CD4-positive, alpha-beta T cell treated with Interleukin-6 for 4 hours (primary cell): ENCODE measurements around the gene RELL2.
"Not testable (repeated sequence)": the region's sequence is repeated elsewhere in the genome, so short reads cannot be mapped to it uniquely, and the experiment has no call there.

Source experiments
- DNase-seq: peaks from one replicate; pipeline ENCODE4 v3.0.0-alpha.2; 2020; ENCODE audit warnings: mixed read lengths

RELL2 gene, protein sequence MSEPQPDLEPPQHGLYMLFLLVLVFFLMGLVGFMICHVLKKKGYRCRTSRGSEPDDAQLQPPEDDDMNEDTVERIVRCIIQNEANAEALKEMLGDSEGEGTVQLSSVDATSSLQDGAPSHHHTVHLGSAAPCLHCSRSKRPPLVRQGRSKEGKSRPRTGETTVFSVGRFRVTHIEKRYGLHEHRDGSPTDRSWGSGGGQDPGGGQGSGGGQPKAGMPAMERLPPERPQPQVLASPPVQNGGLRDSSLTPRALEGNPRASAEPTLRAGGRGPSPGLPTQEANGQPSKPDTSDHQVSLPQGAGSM

DNA sequence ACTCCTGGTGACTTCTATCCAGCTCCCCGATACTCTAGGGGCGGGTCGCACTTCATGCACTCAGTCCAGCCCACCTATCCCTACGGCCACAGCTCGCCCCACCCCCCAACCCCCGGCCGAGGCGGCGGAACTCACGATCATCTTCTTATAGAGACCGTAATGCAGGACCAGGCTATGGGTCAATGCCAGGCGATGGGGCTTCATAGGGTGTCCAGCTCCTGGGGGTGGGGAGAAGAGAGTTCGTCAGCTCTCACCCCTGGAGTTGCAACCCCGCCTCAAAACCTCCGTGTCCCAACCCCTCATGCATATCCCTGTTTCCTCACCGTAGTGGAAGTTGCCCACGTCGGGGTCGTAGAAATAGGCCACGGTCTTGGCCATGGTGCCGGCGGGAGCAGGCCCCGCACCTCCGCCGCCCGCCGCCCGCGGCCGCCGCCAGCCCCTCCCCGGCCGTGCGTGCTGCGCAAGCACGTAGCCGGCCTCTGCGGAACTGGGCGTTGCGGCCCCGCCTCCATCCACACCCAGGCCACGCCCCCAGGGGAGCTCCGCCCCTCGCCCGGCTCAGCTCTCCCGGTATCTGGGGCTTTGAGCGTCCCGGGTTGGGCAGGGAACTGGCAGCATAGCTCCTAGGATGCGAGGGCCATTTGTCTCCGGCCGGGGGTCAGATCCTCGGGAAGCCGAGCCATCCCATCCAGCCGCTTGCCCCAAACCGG is at the start of gene RELL2, which contains the start of gene HDAC3:
Gene RELL2 (plus strand): TSS at position 585 of the 710 bp plus-strand sequence. CDS start 1,229 bp downstream, outside the sequence.
Gene HDAC3 (minus strand): TSS at position 437 of the 710 bp plus-strand sequence. CDS start 59 bp downstream, at position 378.
- DNase-seq, result peak; percentile 92

DNA sequence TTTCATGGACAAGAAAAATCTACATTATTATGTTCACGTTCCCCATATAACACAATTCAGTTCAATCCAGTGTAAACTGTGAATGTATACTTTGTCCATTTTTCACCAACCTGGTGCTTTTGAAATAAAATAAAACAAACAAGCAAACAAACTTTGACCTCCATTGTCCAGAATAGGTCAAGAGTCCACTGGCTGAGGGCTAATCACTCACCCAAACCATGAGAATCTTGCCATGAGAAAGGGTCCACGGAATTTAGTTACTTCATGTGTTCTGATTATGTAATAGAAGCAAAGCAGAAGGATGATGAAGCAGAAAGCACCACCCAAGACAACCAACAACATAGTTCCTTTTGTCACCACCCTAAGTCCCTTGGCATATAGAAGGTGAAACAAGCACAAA is 46.7 kb upstream of the RELL2 start:
- no peak for DNase-seq

DNA sequence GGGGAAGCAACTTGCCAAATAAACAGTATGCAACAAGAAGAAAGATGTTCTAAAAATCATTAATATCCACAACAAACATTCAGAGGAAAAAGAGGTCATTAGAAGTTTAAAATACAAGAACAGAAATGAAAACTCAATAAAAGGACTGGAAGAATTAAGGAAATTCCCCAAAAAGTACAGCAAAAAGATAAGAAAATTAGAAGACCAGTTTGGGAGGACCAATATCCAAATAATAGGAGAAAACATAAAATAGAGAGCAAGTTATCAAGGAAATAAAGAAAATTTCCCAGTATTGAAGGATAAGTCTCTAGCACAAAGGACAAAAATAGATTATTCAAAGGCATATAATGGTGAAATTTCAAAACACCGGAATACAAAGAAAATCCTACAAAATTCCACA is 39.9 kb upstream of the RELL2 start:
- no peak for DNase-seq

DNA sequence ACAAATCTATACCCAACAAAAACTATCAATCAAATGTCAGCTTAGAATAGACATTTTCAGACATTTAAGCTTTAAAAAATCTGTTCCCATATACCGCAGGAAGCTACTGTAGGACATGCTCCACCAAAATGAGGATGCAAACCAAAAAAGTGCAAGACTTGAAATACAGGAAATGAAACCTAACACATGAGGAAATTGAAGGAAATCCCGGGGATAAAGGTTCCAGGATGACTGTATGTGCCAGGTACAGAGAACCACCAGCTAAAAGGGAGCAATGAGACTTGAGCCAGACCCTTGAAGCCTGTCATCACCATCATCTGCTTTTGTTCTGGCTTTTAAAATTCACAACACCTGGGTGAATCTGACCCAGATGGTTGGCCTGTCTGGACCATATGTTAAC is 39.4 kb upstream of the RELL2 start:
- DNase-seq, result no peak

DNA sequence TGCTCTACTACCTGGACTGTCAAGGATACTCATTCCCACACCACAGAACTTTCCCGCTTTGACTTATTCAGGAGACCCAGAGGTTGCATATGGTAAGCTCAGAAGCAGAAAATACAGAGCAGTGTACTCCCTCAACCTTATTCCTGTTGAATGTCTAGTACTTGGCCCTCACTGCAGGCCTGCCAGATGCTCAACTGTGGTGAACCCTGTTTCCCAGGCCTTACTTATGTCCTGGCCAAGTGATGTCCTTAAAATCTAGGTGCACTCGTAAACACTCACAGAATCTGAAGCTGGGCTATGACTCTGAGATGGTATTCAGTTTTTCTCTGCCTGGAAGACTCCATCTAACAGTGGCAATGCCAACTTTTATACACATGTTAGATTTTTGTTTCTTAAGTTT is 39.0 kb upstream of the RELL2 start:
- no peak for DNase-seq

DNA sequence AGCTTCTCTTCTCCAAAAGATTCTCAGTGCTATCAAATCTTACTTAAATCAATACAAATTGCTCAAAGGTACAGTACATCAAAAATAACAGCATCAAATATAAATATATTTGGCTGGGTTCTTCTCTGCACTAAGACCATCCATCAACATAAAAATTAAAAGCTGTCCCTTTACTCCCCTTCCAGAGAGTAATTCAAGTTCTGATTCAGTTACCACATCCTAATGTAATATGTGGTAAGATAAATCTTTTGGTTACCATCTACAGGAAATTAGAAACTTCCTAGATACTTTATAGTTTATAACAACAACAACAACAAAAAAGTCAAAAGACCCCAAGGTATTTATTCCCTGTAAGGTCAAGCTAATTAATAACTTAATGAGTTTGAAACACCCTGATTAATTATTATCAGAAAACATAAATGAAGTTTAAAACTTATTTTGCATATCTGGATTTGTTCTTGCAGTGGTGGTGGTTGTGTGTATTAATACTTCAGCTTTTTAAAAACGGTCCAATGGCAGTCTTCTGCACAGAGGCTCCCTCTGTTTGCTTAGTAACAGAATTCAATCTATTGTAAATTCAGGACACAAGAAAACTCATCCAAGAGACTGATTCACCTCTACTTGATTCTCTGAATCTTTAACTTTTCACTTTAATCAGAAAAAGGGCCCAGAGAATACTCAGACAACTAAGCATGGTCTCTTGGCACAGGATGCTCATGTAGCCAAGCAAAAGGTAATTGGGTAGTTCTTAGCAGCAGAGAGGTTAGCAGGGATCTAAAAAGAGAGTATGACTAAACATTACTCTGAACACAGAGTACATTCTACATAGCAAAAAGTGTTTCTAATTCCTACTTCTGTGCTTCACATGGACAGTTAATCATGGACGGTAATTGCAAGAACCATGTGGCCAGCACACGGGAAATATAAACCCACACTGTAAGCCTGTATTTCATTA is 38.1 kb upstream of the RELL2 start:
- no peak for DNase-seq

DNA sequence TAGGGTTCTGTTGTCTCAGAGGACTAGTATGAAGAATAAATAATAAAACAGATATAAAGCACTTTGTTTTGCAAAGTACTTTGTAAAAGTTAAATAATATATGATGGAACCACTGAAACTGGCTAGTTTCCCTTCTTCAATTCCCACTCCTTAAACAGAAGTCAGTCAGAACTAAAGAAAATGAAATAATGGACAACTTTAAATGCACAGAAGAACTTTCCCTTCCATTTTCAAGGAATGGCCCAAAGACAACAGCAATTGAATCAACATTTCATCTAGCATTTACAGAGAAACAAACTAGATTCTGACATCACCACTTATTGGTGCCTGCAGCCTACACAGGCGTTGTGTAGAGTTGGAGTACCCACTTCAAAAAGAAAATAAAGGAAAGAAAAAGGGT is 34.2 kb upstream of the RELL2 start:
- no peak for DNase-seq

DNA sequence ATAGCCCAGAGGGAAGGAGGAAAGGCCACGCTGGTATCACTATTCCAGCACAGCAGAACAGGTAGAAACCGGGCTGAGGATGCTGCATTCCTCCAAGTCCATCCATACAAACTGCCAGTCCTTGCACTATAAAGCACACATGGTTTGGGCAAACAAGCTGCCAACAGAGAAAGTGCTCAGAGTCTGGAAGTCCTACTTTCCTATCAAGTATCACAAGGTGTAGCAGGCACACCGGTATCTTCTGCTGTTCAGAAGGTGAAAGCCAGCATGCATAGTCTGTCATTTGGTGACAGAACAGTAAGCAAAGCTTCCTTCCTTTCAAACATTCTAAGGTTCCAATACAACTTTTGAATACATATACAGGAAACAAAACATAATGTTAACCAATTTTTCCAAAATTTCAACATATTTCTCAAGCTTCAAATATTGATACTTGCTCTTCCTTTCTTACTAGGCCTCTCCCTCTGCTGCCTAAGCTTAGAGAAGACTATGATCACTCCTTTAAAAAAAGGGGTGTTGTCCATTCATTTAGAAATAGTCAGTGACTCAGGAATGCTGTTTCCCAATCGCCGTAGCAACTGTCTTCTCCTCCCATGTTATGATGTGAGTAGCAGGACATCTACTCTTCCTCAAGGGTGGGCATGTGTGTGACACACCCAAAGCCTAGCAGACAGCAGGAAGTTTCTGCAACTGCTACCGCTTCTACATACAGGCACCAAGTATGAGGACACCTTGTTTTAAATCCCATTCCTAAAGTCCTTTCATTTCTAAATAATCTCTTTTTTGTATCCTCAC is 32.7 kb upstream of the RELL2 start:
- peak; percentile 25 for DNase-seq

DNA sequence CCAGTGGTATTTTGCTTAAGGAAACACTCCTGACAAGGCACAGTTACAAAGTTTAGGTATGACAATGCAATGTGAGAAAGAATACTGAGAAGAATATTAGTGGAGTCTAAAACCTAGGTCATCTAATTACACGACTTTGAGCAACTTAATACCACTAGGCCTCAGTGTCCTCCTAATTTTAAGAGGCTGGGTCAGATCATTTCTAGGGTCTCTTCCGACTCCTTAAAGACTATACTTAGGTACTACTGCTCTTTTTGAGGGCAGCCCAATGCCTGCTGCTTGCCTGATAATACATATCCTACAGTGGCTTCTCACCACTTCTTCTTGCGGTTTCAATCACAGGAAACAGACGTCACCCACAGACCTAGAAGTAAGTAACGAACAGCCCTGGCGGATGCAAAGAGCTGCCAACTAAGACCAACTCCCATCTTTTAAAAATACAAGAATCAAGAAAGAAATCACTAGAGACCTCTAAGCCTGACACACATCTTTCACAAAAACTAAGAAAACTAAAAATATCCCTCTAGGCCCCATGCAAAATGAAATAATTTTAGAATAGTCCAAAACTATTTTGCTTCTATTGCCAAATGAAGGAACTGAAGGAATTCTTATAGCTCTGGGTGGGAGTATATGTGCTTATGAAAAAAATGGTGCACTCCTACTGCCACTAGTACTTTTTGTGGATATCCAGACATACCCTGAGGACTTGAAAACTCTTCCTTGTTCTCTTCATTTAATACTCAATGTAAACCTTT is 31.1 kb upstream of the RELL2 start:
- DNase-seq, result peak; percentile 75

DNA sequence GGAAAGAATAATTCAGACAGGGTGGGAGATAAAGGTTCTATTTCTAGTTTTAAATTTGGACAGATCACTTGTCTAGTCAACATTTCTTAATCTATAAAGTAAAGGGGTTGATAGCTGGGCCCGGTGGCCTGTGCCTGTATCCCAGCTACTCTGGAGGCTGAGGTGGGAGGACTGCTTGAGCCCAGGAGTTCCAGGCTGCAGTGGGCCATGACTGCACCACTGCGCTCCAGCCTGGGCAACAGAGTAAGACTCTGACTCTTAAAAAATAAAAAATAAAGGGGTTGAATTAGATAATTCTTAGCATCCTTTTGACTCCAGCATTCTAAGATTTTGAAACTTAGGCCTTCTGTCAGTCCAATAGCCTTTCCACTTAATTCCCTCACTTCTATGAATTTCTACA is 28.8 kb upstream of the RELL2 start:
- DNase-seq, result no peak

DNA sequence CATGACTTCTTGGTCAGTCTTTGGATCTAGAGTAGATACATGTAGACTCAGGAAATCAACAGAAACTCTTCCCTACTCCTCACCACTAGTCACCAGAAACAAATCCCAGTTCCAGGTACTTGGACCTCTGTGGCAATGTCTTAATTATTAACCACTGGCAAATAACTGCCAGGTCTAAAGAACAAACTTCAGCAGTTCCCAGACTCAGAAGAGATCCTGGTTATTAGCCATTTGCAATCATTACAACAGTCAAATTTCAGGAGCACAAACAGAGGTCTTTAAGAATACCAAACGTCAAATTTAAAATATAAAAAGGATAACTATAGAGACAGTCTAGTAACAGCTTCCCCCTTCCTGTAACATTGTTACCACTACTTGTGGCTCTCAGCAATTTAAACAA is 28.2 kb upstream of the RELL2 start:
- no peak for DNase-seq

DNA sequence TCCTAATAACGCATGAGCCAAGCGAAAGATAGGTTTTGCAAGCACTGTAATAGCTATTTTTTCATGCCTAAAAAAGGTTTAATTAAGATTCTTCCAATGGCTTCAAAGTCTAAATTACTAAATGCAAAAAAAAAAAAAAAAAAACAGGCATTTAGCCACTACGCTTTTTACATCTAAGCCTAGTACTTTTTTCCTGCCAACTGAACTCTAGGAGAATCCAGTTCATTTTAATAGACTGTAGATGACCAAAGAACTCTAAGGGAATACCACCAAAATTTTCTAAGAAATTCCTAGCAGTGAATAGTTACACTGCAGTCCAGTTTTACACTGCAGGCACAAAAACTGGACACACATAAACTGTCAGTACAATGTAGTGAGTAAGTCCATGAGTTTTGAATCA is 27.8 kb upstream of the RELL2 start:
- DNase-seq, result no peak

DNA sequence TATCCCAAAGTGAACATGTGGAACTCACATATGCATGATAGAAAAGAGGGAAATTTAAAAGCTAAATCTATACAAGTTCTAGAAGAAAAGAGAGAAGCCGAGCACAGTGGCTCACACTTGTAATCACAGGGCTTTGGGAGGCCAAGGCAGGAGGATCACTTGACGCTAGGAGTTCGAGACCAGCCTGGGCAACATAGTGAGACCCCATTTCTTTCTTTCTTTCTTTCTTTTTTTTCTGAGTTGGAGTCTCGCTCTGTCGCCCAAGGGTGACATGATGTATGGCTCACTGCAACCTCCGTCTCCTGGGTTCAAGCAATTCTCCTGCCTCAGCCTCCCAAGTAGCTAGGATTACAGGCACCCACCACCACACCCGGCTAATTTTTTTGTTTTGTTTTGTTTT is 26.9 kb upstream of the RELL2 start:
- not testable (repeated sequence) for DNase-seq

DNA sequence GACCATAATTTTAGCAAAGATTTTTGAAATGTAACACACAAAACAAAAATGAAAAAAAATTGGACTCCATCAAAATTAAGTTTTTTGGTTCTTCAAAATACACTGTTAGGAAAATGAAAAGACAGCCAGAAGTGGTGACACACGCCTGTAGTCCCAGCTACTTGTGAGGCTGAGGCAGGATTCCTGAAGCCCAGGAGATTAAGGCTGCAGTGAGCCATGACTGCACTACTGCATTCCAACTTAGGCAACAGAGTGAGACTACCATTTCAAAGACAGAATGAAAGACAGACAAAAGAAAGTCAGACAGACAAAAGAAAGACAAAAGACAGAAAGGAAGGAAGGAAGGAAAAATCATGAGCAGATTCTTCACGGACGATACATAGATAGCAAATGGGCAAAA is 25.5 kb upstream of the RELL2 start:
- no peak for DNase-seq

DNA sequence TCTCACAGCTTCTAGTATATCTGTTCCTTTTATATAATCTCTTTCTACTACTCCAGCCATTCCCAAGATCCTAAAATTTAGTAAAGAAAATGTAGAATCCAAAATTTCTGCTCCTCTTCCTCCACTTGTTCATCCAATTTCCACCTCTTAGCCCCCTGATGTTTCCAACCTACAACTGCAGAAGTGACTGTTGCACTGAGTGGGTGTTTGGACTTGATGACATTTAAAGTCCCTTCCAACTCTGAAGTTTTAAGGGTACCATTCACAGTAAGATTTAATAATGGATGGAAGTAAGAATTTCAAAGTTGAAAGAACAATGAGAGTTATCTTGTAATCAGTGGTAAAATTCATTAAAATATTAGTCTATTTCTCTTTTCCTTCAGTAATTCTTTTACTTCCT is 23.5 kb upstream of the RELL2 start:
- DNase-seq, result no peak

DNA sequence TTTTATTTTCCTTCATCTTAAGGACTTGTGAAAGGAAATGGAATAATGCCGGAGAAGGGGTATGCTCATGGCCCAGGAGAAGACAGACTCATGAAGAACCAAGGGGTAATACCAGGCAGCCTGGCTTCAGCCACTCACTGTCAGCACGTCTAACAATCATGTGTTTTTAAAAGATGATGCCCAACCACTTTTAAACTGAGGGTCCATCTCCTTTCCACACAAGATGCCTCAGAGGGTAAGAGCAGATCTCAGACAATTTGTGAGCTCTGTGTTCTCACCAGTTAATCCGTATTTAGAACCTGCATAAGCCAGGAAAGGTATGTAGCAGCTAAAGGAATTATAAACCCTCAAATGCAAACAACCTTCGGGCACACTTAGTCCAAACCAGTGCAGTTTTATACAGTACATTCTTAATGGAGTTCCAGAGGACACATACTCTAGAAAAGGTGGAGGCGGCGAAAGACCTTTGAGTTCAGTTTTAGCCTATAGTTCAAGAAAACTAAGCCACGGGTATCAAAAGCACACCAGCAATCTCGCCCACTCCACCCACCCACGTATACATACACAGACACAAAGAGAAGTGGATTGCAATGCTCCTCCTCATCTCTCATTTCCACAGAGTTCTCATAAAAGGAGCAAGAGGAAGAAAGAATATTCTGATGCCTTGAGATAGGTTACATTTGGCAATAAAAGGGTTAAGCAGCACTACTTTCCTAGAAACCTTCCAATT is 20.6 kb upstream of the RELL2 start:
- no peak for DNase-seq

DNA sequence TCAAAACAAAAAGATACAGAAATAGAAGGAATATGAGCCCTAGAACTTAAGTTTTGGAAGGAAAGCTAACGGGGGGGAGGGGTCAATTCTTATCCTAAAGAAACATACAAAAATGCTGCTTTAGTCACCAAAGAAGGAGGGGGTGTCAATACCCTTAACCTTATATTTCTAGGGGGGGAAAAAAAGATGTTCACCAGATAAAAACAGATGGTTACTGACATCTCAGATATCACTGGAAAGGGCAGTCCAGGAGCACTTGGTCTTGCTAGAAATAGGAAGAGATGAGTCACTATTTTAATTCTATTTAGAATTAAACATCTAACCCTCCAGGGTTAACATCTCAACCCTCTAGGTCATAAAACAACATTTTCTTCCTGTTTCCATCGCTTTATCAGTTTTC is 19.7 kb upstream of the RELL2 start:
- no peak for DNase-seq

DNA sequence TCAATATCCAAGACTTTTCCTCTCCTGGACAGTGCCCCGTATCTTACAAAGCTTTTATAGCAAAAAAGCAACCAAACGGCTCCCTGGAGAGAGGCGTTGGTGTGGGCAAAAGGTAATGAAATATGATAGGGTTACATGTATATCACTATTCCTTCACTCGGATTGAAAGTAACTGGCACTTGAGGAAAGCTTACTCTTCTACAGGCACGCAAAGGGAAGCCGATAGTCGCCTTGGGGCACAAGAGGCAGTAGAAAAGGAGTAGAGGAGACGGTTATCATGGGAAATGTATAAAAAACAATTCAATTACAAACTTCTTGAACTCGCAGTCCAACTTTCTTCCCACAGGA is 19.1 kb upstream of the RELL2 start:
- DNase-seq, result peak; percentile 27

DNA sequence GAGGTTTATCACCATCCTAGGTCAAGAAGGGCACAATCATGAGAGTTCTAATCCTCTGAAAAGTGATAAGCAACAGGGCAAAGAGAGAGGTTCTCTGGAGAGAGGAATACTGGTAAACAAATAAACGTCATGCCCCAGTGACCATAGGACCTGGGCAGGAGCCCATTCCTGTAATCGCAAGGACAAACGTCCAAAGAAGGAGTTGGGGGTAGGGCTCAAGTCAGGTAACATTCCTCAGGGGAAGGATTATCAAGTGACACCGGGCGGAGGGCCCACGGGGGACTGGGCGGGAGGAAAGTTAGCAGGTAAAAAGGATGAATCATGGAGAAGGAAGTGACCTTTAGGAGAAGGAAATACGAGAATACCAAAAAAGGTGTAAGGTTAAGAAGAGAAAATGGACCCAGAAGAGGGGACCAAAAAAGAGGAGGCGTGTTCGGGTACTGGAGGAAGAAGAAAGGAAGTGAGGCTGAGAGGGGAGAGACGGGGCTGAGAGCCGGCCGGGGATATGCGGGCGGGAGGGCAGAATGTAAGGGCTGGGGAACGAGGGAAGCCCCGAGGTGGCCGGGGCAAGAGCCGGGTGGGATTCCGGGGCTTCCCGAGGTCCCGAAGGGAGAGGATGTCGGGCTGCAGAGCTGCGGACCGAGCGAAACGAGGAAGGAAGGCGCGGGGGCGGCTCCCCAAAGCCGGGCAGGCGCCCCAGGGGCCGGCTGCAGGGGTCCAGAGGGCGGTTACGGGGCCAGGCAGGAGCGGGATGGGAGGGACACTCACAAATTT is 18.6 kb upstream of the RELL2 start:
- DNase-seq, result peak; percentile 54
